GM18873 (cell line): ENCODE results near the gene PAM.
"Not testable (repeated sequence)": the region's sequence is repeated elsewhere in the genome, so short reads cannot be mapped to it uniquely, and the experiment has no call there.

Source experiments
- ATAC-seq: cut with Tn5 transposase; IDR thresholded peaks from one replicate; pipeline ENCODE4 v1.9.1; 2021; ENCODE audit warnings: mild to moderate bottlenecking, moderate library complexity, moderate number of reproducible peaks; ENCODE audit not compliant: unreplicated experiment, low FRiP score

Gene PAM

GRCh38 chr5:102775756-102776155 lies 20.7 kb downstream of the PAM start:
- not testable (repeated sequence) for ATAC-seq

GRCh38 chr5:102777099-102777498 lies 22.0 kb downstream of the PAM start:
- ATAC-seq, result no peak

- peak; percentile 43 for ATAC-seq
These were observed 23.4 kb downstream of the PAM start for GRCh38 chr5:102778478-102778877.

GRCh38 chr5:102781359-102781758 lies 26.3 kb downstream of the PAM start:
- ATAC-seq, result no peak

- ATAC-seq, result no peak
These were observed 26.7 kb downstream of the PAM start for GRCh38 chr5:102781786-102782185.

GRCh38 chr5:102782217-102782872 lies 27.2 kb downstream of the PAM start:
- no peak for ATAC-seq

- ATAC-seq, result no peak
These were observed 32.0 kb downstream of the PAM start for GRCh38 chr5:102787134-102787533.

- ATAC-seq, result no peak
These were observed 33.7 kb downstream of the PAM start for GRCh38 chr5:102788788-102789187.

GRCh38 chr5:102789469-102789868 lies 34.4 kb downstream of the PAM start:
- no peak for ATAC-seq

GRCh38 chr5:102790748-102791147 lies 35.6 kb downstream of the PAM start:
- no peak for ATAC-seq

GRCh38 chr5:102792705-102793104 lies 37.6 kb downstream of the PAM start:
- no peak for ATAC-seq

- no peak for ATAC-seq
These were observed 38.9 kb downstream of the PAM start for GRCh38 chr5:102794047-102794446.

- ATAC-seq, result no peak
These were observed 39.7 kb downstream of the PAM start for GRCh38 chr5:102794677-102795331.

GRCh38 chr5:102795526-102795925 lies 40.4 kb downstream of the PAM start:
- no peak for ATAC-seq

GRCh38 chr5:102796009-102796408 lies 40.9 kb downstream of the PAM start:
- no peak for ATAC-seq

GRCh38 chr5:102796498-102796897 lies 41.4 kb downstream of the PAM start:
- no peak for ATAC-seq

GRCh38 chr5:102797322-102797884 lies 42.3 kb downstream of the PAM start:
- ATAC-seq, result no peak

- ATAC-seq, result no peak
These were observed 43.1 kb downstream of the PAM start for GRCh38 chr5:102798104-102798785.

- no peak for ATAC-seq
These were observed 43.9 kb downstream of the PAM start for GRCh38 chr5:102799017-102799416.

- no peak for ATAC-seq
These were observed 45.3 kb downstream of the PAM start for GRCh38 chr5:102800427-102800826.

- ATAC-seq, result no peak
These were observed 46.3 kb downstream of the PAM start for GRCh38 chr5:102801371-102801770.
